ENCODE data around the gene SPRY2.

DNA sequence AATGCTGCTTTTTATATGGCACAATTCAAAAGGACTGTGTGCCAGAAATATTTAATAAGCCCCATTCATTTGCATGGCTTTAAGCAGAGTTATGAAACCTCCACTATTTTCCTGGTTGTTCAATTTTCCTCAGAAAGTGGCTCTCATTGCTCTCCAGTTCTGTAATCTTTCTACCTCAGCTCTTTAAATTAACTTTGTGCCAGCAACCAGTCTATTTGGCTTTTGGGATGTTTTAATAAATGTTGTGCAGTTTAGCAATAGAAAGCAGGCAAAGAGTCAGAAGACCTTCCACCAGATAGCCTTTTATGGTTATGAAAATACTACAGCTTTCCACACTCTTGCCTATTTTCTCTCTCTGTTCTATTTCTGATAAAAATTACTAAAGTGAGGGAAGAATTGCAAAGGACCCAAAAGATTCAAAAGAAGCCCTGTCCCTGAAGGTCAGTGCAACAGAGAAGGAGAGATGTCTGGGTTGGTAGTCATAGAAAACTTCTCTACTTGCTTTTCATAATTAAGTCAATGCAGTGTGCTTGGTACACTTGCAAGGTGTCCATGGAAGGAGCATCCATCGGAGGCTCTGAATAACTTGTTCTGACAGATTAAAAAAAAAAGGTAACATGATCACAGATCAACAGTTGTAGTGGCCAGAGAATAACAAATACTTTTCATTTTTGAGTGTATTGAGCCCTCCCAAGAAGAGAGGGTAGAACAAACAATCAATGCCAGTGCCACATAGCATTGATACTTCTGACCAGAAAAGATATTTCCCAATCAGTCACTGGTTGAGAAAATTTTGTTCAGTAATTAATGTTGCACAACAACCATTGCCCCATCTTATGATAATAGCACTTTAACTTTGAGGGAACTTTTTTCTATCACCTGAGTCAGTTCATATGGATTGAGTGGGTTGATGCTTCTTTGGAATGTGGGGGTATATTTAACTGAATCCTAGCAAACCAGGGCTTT is 48.4 kb upstream of the SPRY2 start:
- TF ChIP-seq POLR2AphosphoS5 (IDR thresholded peaks at IDR 0.05), result no peak
- TF ChIP-seq, protein P1, sequence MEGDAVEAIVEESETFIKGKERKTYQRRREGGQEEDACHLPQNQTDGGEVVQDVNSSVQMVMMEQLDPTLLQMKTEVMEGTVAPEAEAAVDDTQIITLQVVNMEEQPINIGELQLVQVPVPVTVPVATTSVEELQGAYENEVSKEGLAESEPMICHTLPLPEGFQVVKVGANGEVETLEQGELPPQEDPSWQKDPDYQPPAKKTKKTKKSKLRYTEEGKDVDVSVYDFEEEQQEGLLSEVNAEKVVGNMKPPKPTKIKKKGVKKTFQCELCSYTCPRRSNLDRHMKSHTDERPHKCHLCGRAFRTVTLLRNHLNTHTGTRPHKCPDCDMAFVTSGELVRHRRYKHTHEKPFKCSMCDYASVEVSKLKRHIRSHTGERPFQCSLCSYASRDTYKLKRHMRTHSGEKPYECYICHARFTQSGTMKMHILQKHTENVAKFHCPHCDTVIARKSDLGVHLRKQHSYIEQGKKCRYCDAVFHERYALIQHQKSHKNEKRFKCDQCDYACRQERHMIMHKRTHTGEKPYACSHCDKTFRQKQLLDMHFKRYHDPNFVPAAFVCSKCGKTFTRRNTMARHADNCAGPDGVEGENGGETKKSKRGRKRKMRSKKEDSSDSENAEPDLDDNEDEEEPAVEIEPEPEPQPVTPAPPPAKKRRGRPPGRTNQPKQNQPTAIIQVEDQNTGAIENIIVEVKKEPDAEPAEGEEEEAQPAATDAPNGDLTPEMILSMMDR (IDR thresholded peaks at IDR 0.05), result no peak

Measured in suprapubic skin (tissue), 3 donors.